GM20431 (cell line): ENCODE results near the gene RBMX2.

Experiments
- in situ Hi-C: fragments of 300-500 bp; cut with MseI, MboI; formaldehyde crosslinking; loops from one replicate; pipeline ENCODE4 v1.15.0; 2020; ENCODE audit warnings: low sequenced_read_pairs; ENCODE audit not compliant: unreplicated experiment

Gene RBMX2

GRCh38 chrX:130443875-130444274, 42.1 kb downstream of the RBMX2 start:
- in situ Hi-C loops, result no loop called here

DNA sequence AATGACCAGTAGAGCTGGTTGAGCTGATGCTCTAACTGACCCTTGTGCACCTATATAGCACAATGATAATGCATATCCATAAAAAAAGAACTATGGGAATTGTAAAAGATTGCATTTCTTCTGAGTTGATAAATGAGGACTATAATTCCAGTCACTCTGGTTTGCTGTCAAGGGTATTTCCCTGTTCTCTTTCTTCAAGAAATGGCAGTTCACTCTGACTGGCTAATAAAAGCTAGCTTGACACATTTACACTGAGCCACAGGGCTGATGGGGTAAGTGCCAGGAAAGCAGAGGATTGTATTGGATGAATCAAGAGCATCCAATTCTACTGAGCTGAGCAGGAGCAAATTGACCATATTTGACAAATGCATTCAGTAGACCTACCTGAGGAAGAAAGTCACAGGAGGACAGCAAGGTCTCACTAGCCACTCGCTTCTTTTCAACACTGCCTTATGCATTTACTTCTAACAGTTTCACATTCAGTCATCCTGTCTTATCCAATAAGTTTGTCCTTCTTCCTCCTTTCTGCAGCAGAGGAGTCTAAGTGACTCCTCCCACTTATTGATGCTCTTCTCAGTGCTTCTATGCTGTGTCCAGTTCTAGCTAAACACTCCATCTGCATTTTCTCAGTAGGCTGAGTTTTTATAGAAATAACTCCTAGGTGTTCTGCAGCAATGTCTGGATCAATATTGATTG, 43.0 kb downstream of the RBMX2 start:
- in situ Hi-C loops, result no loop called here

GRCh38 chrX:130446974-130447373, 45.2 kb downstream of the RBMX2 start:
- in situ Hi-C loops, result no loop called here
